ENCODE measurements around the gene NDST4. TPM values are rescaled to one million over a fixed set of nuclear protein-coding genes. Genes with fewer than 3 reads are reported as not detected.

NDST4 gene
- total RNA-seq, 4 donors from 2014 or later = not detected

DNA sequence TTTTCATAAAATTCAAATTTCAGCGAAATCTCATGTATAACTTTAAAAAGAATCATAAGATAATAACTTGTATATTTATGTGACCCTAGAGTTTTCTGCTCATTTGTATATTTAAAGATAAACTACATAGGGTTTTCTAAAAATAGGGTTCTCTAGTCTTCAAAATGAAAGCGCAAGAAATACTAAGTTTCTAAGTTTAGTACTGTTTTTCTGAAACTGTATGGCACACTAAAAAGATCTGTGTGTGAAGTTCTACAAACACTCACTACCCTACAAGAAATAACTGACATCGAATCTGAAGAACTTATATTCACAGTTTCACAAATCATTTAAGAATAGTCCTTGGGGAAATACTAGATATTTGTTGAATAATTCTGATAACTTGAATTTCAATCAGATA is 38.7 kb upstream of the NDST4 start:
- Histone ChIP-seq H3K27me3 (no peaks in the 10 kb centered on the region), H3K27ac (no peak overlapping the region), H3K36me3 (no peaks in the 10 kb centered on the region), H3K4me3 (no peak overlapping the region), H3K9me3 (no peaks in the 10 kb centered on the region), H3K4me1 (no peaks in the 10 kb centered on the region)
- 78 to 94% methylated on average over 3 of the region's 3 CpGs for whole genome bisulfite sequencing, 2 donors (ENCODE audit: low coverage in 1 of 2)
- no peak for ATAC-seq
- TF ChIP-seq EP300 (IDR thresholded peaks at IDR 0.05) (no peak), CTCF (IDR thresholded peaks at IDR 0.05) (no peak), POLR2A (IDR thresholded peaks at IDR 0.05) (no peak), POLR2AphosphoS5 (IDR thresholded peaks at IDR 0.05) (no peak)

GRCh38 chr4:115149106-115149505 is 35.7 kb upstream of the NDST4 start:
- TF ChIP-seq POLR2AphosphoS5 (IDR thresholded peaks at IDR 0.05) (no peak), CTCF (IDR thresholded peaks at IDR 0.05) (no peak), EP300 (IDR thresholded peaks at IDR 0.05) (no peak), POLR2A (IDR thresholded peaks at IDR 0.05) (no peak)
- WGBS, 2 donors (ENCODE audit: low coverage in 1 of 2) = 54 to 62% methylated on average over 7 of the region's 7 CpGs
- ATAC-seq = no peak
- Histone ChIP-seq H3K4me3 (no peak overlapping the region), H3K4me1 (no peaks in the 10 kb centered on the region), H3K9me3 (no peaks in the 10 kb centered on the region), H3K36me3 (no peaks in the 10 kb centered on the region), H3K27ac (no peak overlapping the region), H3K27me3 (no peaks in the 10 kb centered on the region)

DNA sequence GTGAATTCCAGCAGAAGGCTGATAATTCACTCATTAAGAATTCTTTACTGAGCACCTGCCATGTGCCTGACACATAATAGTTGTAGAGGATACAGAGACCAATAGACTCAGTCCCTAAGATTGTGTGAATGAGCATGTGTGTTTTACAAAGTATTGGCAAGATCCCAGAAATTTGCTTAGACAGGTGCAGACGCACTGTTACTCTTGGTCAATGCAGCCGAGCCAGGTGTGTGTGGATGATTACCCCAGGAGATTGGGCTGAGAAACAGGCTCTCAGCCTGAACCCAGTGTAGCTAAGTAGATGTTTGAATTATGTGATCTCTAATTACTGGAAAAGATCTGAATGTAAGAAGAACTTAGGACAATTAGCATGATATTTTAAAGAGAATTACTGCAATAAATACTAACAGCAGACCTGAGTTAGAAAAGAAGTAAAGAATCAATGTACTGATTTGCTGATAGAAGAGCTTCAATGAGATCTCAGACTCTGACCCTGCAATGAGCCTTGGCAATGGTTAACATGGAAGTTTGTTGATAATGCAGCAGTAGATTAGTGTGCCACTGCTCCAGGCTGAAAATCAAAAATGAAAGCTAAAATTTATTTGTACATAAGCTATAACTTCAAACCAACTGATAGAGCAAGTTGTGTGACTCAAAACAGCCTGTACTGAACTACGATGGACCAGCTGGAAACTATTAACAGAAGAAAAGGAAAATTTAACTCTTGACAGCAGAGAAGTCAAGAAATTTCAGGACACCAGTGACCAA is 32.2 kb upstream of the NDST4 start:
- Histone ChIP-seq H3K9me3 (no peaks in the 10 kb centered on the region), H3K27me3 (no peaks in the 10 kb centered on the region), H3K4me3 (no peak overlapping the region), H3K36me3 (no peaks in the 10 kb centered on the region), H3K4me1 (no peaks in the 10 kb centered on the region), H3K27ac (no peak overlapping the region)
- ATAC-seq = no peak
- 9 to 32% methylated on average over 1 to 3 of the region's 3 CpGs for WGBS, 2 donors (ENCODE audit: low coverage in 1 of 2)
- TF ChIP-seq CTCF (IDR thresholded peaks at IDR 0.05) = no peak
- no peak for TF ChIP-seq POLR2A (IDR thresholded peaks at IDR 0.05)
- no peak for TF ChIP-seq EP300 (IDR thresholded peaks at IDR 0.05)
- no peak for TF ChIP-seq POLR2AphosphoS5 (IDR thresholded peaks at IDR 0.05)

- no peaks in the 10 kb centered on the region for H3K9me3 ChIP-seq
- no peaks in the 10 kb centered on the region for H3K27me3 ChIP-seq
- H3K36me3 ChIP-seq = no peaks in the 10 kb centered on the region
- no peak overlapping the region for H3K27ac ChIP-seq
- H3K4me1 ChIP-seq = no peaks in the 10 kb centered on the region
- no peak overlapping the region for H3K4me3 ChIP-seq
- TF ChIP-seq CTCF (IDR thresholded peaks at IDR 0.05) = no peak
- no peak for TF ChIP-seq POLR2A (IDR thresholded peaks at IDR 0.05)
- TF ChIP-seq POLR2AphosphoS5 (IDR thresholded peaks at IDR 0.05) = no peak
- no peak for TF ChIP-seq EP300 (IDR thresholded peaks at IDR 0.05)
- 68 to 69% methylated on average over 2 of the region's 2 CpGs for WGBS, 2 donors (ENCODE audit: low coverage in 1 of 2)
- no peak for ATAC-seq
Observed at GRCh38 chr4:115128037-115128436, 14.6 kb upstream of the NDST4 start.

DNA sequence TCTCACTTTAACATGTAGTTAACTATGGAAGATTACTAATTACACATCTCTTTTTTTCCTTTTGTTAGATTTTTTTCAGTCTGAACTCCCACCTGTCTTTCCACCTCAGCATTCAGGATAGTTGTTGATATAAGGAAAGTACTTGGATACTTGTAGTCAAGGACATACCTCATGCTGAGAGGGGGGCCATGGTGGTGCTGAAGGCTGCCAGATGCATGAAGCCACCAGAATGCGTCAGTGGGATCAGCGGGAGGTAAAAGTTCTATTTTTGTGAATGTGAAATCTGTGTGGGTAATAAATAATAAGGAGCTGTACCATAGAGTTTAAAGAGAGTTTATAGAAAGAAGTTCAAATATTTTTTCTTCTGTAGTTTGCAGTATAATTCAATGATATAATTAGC is 13.1 kb upstream of the NDST4 start:
- Histone ChIP-seq H3K27me3 (no peaks in the 10 kb centered on the region), H3K4me3 (no peak overlapping the region), H3K9me3 (no peaks in the 10 kb centered on the region), H3K27ac (no peak overlapping the region), H3K36me3 (no peaks in the 10 kb centered on the region), H3K4me1 (no peaks in the 10 kb centered on the region)
- 39 to 42% methylated on average over 2 of the region's 2 CpGs for WGBS, 2 donors (ENCODE audit: low coverage in 1 of 2)
- no peak for TF ChIP-seq EP300 (IDR thresholded peaks at IDR 0.05)
- TF ChIP-seq CTCF (IDR thresholded peaks at IDR 0.05) = no peak
- no peak for TF ChIP-seq POLR2AphosphoS5 (IDR thresholded peaks at IDR 0.05)
- no peak for TF ChIP-seq POLR2A (IDR thresholded peaks at IDR 0.05)
- ATAC-seq = no peak
